Measurements from ENCODE around the gene TENM3.

DNA sequence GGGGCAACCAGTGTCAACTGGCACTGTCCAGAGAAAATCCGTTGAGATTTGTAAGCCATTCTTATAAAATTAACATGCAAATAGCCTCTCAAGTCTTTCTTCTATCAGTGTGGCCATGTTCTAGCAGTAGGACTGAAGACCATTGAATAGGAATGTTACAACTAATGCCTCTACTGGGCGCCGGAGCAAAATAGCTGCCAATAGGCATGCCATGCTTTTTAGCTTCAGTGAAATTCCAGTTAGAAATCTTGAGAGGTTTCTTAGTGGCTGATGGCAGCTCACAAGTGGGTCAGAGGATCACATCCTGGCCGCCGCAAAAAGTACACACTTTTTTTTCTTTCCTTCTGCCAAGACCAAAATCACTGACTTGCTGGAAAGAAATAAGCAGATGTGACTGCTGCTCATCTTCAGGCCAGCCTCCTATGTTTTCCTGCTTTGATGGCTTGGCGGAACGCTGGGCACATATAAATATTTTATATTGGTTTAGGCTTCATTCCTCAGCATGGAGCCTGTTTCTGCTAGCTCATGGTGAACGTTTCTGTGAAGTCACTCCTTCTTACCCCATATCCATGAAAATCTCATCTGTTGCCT is 293.1 kb downstream of the TENM3 start:
- TF ChIP-seq CTCF (IDR thresholded peaks at IDR 0.05) (no peak), ZFX (IDR thresholded peaks at IDR 0.05; ENCODE audit: borderline replicate concordance) (no peak)
